Measurements from ENCODE around the gene PDZD2. TPM values are rescaled to one million over a fixed set of nuclear protein-coding genes. Genes with fewer than 3 reads are reported as not detected.
"Not testable (repeated sequence)": the region's sequence is repeated elsewhere in the genome, so short reads cannot be mapped to it uniquely, and the experiment has no call there.

PDZD2 gene
- total RNA-seq, 3 donors from 2014 or later (not counting 1 experiment from before 2014, with no cell fraction given): 0.50 to 1.3 (median 0.66) TPM

DNA sequence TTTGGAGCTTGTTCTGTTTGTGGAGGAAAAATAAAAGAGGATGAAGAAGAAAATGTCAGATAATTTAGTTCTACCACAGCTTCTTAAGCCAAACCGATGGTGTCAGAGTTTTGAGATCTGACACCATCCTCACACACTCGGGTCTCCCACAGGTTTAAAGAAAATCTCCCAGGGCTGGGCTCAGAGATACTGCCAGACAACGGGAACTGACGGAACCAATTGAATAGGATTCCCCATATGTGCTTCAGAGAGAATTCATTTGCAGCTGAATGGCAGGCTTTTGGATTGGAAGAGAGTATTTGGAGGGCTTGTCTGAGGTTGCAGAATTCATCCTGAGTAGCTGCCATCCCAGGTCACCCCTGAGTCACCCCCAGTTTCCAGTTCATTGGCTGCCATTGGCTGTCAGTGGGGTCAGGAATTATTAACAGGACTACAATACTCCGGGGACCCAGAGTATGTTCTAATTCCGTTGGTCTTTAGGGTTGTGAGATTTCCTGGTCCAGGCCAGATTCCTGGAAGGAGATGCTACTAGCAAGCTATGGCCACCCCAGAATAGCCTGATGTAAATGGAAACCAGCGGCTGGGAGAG, 131.3 kb downstream of the PDZD2 start:
- no peaks in the 10 kb centered on the region for H3K27me3 ChIP-seq (ENCODE audit: control insufficient read depth, insufficient read depth, low read length)
- no peaks in the 10 kb centered on the region for H3K36me3 ChIP-seq (ENCODE audit: control insufficient read depth, insufficient read depth, low read length)
- intact Hi-C loops (cut with micrococcal nuclease): no loop called here
- Mint-ChIP-seq H3K27ac (peak overlapping the region; percentile 73 to 78), H3K4me3 (peak overlapping the region; percentile 3), H3K9me3 (no peaks in the 10 kb centered on the region), H3K27me3 (ENCODE audit: low read depth in 2 of 2) (no peaks in the 10 kb centered on the region), H3K4me1 (peaks cover 28 to 29% of the 10 kb centered on the region in 2 donors), H3K36me3 (no peaks in the 10 kb centered on the region)
- TF ChIP-seq, protein P1, sequence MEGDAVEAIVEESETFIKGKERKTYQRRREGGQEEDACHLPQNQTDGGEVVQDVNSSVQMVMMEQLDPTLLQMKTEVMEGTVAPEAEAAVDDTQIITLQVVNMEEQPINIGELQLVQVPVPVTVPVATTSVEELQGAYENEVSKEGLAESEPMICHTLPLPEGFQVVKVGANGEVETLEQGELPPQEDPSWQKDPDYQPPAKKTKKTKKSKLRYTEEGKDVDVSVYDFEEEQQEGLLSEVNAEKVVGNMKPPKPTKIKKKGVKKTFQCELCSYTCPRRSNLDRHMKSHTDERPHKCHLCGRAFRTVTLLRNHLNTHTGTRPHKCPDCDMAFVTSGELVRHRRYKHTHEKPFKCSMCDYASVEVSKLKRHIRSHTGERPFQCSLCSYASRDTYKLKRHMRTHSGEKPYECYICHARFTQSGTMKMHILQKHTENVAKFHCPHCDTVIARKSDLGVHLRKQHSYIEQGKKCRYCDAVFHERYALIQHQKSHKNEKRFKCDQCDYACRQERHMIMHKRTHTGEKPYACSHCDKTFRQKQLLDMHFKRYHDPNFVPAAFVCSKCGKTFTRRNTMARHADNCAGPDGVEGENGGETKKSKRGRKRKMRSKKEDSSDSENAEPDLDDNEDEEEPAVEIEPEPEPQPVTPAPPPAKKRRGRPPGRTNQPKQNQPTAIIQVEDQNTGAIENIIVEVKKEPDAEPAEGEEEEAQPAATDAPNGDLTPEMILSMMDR (IDR thresholded peaks at IDR 0.05): no peak
- no peak overlapping the region for H3K4me3 ChIP-seq (ENCODE audit: low read length)
- peaks cover 2% of the 10 kb centered on the region for H3K4me1 ChIP-seq (ENCODE audit: control insufficient read depth, insufficient read depth, low read length)
- DNase-seq: no peak
- no peak for ATAC-seq
- no peak overlapping the region for H3K27ac ChIP-seq (ENCODE audit: low read length)
- 69% methylated on average over 7 of the region's 7 CpGs for WGBS (ENCODE audit: insufficient coverage)
- no peaks in the 10 kb centered on the region for H3K9me3 ChIP-seq (ENCODE audit: control insufficient read depth, insufficient read depth, low read length)

- Mint-ChIP-seq H3K4me1 (peaks cover 24% of the 10 kb centered on the region in 2 donors), H3K27ac (peak overlapping the region; percentile 11 to 49), H3K27me3 (ENCODE audit: low read depth in 2 of 2) (no peaks in the 10 kb centered on the region), H3K4me3 (peak overlapping the region; percentile 10), H3K9me3 (no peaks in the 10 kb centered on the region), H3K36me3 (no peaks in the 10 kb centered on the region)
- H3K27me3 ChIP-seq (ENCODE audit: control insufficient read depth, insufficient read depth, low read length): no peaks in the 10 kb centered on the region
- H3K4me3 ChIP-seq (ENCODE audit: low read length): no peak overlapping the region
- no peaks in the 10 kb centered on the region for H3K9me3 ChIP-seq (ENCODE audit: control insufficient read depth, insufficient read depth, low read length)
- TF ChIP-seq, protein P1 (IDR thresholded peaks at IDR 0.05): no peak
- intact Hi-C loops (cut with micrococcal nuclease): no loop called here
- DNase-seq (no peak), ATAC-seq (peak in 2 of 3 donors; percentile 34 to 47)
- no peak overlapping the region for H3K27ac ChIP-seq (ENCODE audit: low read length)
- H3K36me3 ChIP-seq (ENCODE audit: control insufficient read depth, insufficient read depth, low read length): no peaks in the 10 kb centered on the region
- WGBS (ENCODE audit: insufficient coverage): 69% methylated on average over 1 of the region's 1 CpG
- peaks cover 2% of the 10 kb centered on the region for H3K4me1 ChIP-seq (ENCODE audit: control insufficient read depth, insufficient read depth, low read length)
Observed at GRCh38 chr5:31770998-31771397, 132.1 kb downstream of the PDZD2 start.

DNA sequence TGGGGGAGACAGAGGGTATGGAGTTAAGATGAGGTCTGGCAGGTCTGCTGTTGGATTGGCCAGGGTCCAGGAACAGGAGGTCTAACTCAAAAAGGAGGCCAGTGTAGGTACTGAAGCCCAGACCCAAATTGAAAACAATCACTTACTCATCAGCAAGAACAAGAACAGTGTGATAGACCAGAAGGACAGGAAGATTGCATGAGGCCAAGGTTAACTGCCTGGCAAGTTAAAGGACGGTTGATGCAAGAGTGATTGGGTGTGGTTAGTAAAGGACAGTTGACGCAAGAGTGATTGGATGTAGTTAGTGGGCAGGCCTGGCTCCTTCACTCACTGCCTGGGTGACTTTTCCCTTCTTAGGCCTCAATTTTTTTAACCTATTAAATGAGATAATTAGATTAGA, 132.6 kb downstream of the PDZD2 start:
- DNase-seq (no peak), ATAC-seq (peak in 1 of 3 donors; percentile 11)
- WGBS (ENCODE audit: insufficient coverage): 89% methylated on average over 2 of the region's 2 CpGs
- no peaks in the 10 kb centered on the region for H3K36me3 ChIP-seq (ENCODE audit: control insufficient read depth, insufficient read depth, low read length)
- intact Hi-C loops (cut with micrococcal nuclease): no loop called here
- H3K4me1 Mint-ChIP-seq: peaks cover 24% of the 10 kb centered on the region in 2 donors
- peak overlapping the region; percentile 11 to 49 for H3K27ac Mint-ChIP-seq
- H3K36me3 Mint-ChIP-seq: no peaks in the 10 kb centered on the region
- TF ChIP-seq, protein P1 (IDR thresholded peaks at IDR 0.05): no peak
- peaks cover 2% of the 10 kb centered on the region for H3K4me1 ChIP-seq (ENCODE audit: control insufficient read depth, insufficient read depth, low read length)
- no peaks in the 10 kb centered on the region for H3K27me3 Mint-ChIP-seq (ENCODE audit: low read depth in 2 of 2)
- no peaks in the 10 kb centered on the region for H3K9me3 ChIP-seq (ENCODE audit: control insufficient read depth, insufficient read depth, low read length)
- no peaks in the 10 kb centered on the region for H3K9me3 Mint-ChIP-seq
- no peak overlapping the region for H3K27ac ChIP-seq (ENCODE audit: low read length)
- H3K4me3 Mint-ChIP-seq: no peak overlapping the region
- H3K27me3 ChIP-seq (ENCODE audit: control insufficient read depth, insufficient read depth, low read length): no peaks in the 10 kb centered on the region
- no peak overlapping the region for H3K4me3 ChIP-seq (ENCODE audit: low read length)

GRCh38 chr5:31776294-31776693, 137.4 kb downstream of the PDZD2 start:
- H3K9me3 Mint-ChIP-seq; H3K27ac ChIP-seq (ENCODE audit: low read length); H3K4me1 ChIP-seq (ENCODE audit: control insufficient read depth, insufficient read depth, low read length); H3K4me3 ChIP-seq (ENCODE audit: low read length); H3K9me3 ChIP-seq (ENCODE audit: control insufficient read depth, insufficient read depth, low read length); H3K36me3 Mint-ChIP-seq; intact Hi-C loops (cut with micrococcal nuclease); H3K27ac Mint-ChIP-seq; H3K27me3 Mint-ChIP-seq (ENCODE audit: low read depth in 2 of 2); H3K36me3 ChIP-seq (ENCODE audit: control insufficient read depth, insufficient read depth, low read length); ATAC-seq; H3K27me3 ChIP-seq (ENCODE audit: control insufficient read depth, insufficient read depth, low read length); H3K4me3 Mint-ChIP-seq; DNase-seq: not testable (repeated sequence)
- peaks cover 16 to 17% of the 10 kb centered on the region in 2 donors for H3K4me1 Mint-ChIP-seq
- WGBS (ENCODE audit: insufficient coverage): 100% methylated on average over 2 of the region's 6 CpGs

Measured in natural killer cell (primary cell).